ENCODE data around the gene HEPACAM. TPM values are rescaled to one million over a fixed set of nuclear protein-coding genes. Genes with fewer than 3 reads are reported as not detected.

Gene HEPACAM
- total RNA-seq, 1 experiment from 2014 or later = not detected

GRCh38 chr11:124953753-124954589, 18.1 kb upstream of the HEPACAM start, which contains the start of gene CCDC15:
Gene CCDC15 (plus strand): TSS chr11:124954202. CDS start chr11:124954733, 531 bp downstream.
- no peak within 1 kb of the TSS for H2BK120ac ChIP-seq (ENCODE audit: low read depth, low read length, poor library complexity, severe bottlenecking)
- no peaks in the 10 kb centered on the region; the same call in 1 of the 2 replicates for H3K4me1 ChIP-seq (ENCODE audit: insufficient read depth, low read length)
- no peaks in the 10 kb centered on the region for H4K20me1 ChIP-seq (ENCODE audit: control insufficient read depth, insufficient read depth, insufficient read length)
- no peaks in the 10 kb centered on the region for H3K9me3 ChIP-seq (ENCODE audit: control insufficient read depth, low read depth, low read length)
- H3K56ac ChIP-seq (ENCODE audit: insufficient read length, low read depth, low read length) = no peak within 1 kb of the TSS
- no peak within 1 kb of the TSS; the same call in 1 of the 2 replicates for H3K4ac ChIP-seq (ENCODE audit: low read depth, low read length)
- H3T11ph ChIP-seq (ENCODE audit: low read length) = no peak within 1 kb of the TSS
- no peak within 1 kb of the TSS for H4K5ac ChIP-seq (ENCODE audit: insufficient read length, low read depth, low read length)
- no CpG with 5 or more reads among the region's 54 CpGs for WGBS (ENCODE audit: extremely low coverage, insufficient read length, low lambda C conversion rate)
- H3K4me1 Mint-ChIP-seq = no peaks in the 10 kb centered on the region
- no peak for TF ChIP-seq CTCF (conservative IDR thresholded peaks at IDR 0.05)
- no peak within 1 kb of the TSS for H4K8ac ChIP-seq (replicated peaks; ENCODE audit: insufficient read length, low read depth, low read length)
- no peak within 1 kb of the TSS for H2BK20ac ChIP-seq (ENCODE audit: low read depth, low read length, poor library complexity, severe bottlenecking)
- H2BK15ac ChIP-seq (ENCODE audit: low read depth, low read length) = no peak within 1 kb of the TSS
- H3K9me3 Mint-ChIP-seq = no peaks in the 10 kb centered on the region
- H3K9ac ChIP-seq (ENCODE audit: extremely low read depth, insufficient read length, low read length) = peak within 1 kb of the TSS; percentile 68
- H3K4me3 Mint-ChIP-seq = no peak within 1 kb of the TSS
- H3K4me2 ChIP-seq (ENCODE audit: insufficient read depth, insufficient read length, low read length) = peak within 1 kb of the TSS; percentile 79
- H3K79me1 ChIP-seq (ENCODE audit: insufficient read depth, low read depth, low read length, poor library complexity, severe bottlenecking) = no peaks in the 10 kb centered on the region
- peak; percentile 99 for DNase-seq
- peak within 1 kb of the TSS; percentile 44 for H2AFZ ChIP-seq (ENCODE audit: low read length)
- H3K27me3 Mint-ChIP-seq (ENCODE audit: low read depth) = peaks cover 7% of the 10 kb centered on the region
- no peaks in the 10 kb centered on the region for H3K79me2 ChIP-seq (ENCODE audit: insufficient read depth, low read length)
- H3K18ac ChIP-seq (ENCODE audit: insufficient read length, low read depth, low read length) = peak within 1 kb of the TSS; percentile 30
- H3K27ac Mint-ChIP-seq = no peak within 1 kb of the TSS
- H2BK5ac ChIP-seq (ENCODE audit: insufficient read length, low read length) = no peak within 1 kb of the TSS
- H3K14ac ChIP-seq (ENCODE audit: insufficient read depth, low read length) = no peak within 1 kb of the TSS
- H3K27ac ChIP-seq (ENCODE audit: insufficient read length, low read depth, low read length) = peak within 1 kb of the TSS; percentile 58
- H4K91ac ChIP-seq (ENCODE audit: insufficient read length, low read depth, low read length) = no peak within 1 kb of the TSS
- no peak within 1 kb of the TSS for H2AK5ac ChIP-seq (ENCODE audit: insufficient read length, low read length)
- H3K23me2 ChIP-seq (ENCODE audit: insufficient read length, low read depth, low read length, poor library complexity, severe bottlenecking) = peaks cover 8% of the 10 kb centered on the region
- H2BK12ac ChIP-seq (ENCODE audit: insufficient read length, low read depth, low read length) = no peak within 1 kb of the TSS
- no peaks in the 10 kb centered on the region; a peak in 1 of 7 replicates for H3K36me3 Mint-ChIP-seq (ENCODE audit: insufficient read depth in 1 of 3, low read depth in 3 of 3)
- no peaks in the 10 kb centered on the region for H3K27me3 ChIP-seq (ENCODE audit: insufficient read depth, low read length)
- H3K23ac ChIP-seq (ENCODE audit: insufficient read length, low read depth, low read length) = no peak within 1 kb of the TSS

Data from H9 (cell line).